D341Med (cell line): Measurements from ENCODE around the gene CELF5.

ENCODE experiments used
- DNase-seq: peaks from one replicate; pipeline ENCODE4 v3.0.0; 2012; ENCODE audit warnings: low spot score

Gene CELF5

GRCh38 chr19:3344608-3345598 lies 120.4 kb downstream of the CELF5 start:
- no peak for DNase-seq

- DNase-seq, result no peak
Measured at GRCh38 chr19:3345850-3346460, 121.5 kb downstream of the CELF5 start.
